Naive B cell (primary cell): Measurements from ENCODE around the gene AR. TPM values are rescaled to one million over a fixed set of nuclear protein-coding genes. Genes with fewer than 3 reads are reported as not detected.

Experiments
- ATAC-seq, 2 donors: fragments of 150-1000 bp; cut with Tn5 transposase; 2 replicates each; pipeline ENCODE4 v1.10.0; 2021; ENCODE audit warnings: low read depth in 2 of 2, mild to moderate bottlenecking in 2 of 2, moderate library complexity in 2 of 2
- DNase-seq: peaks from one replicate; pipeline ENCODE4 v3.0.0; 2022
- H3K27ac Mint-ChIP-seq, 6 donors: one replicate each; pipeline ENCODE4 v1.8.0; 2020 to 2022; ENCODE audit warnings: mild to moderate bottlenecking in 6 of 6, mixed read lengths in 6 of 6, moderate library complexity in 5 of 6, inconsistent platforms in 2 of 6
- H3K27me3 Mint-ChIP-seq, 3 donors: one replicate each; pipeline ENCODE4 v1.8.0; 2021 to 2022; ENCODE audit warnings: mixed read lengths in 3 of 3, mild to moderate bottlenecking in 1 of 3
- H3K36me3 Mint-ChIP-seq, 2 donors: one replicate each; pipeline ENCODE4 v1.8.0; 2020 to 2022; ENCODE audit warnings: mixed read lengths in 2 of 2, inconsistent platforms in 1 of 2, mild to moderate bottlenecking in 1 of 2
- H3K4me1 Mint-ChIP-seq, 3 donors: one replicate each; pipeline ENCODE4 v1.8.0; 2020 to 2022; ENCODE audit warnings: mixed read lengths in 3 of 3, inconsistent platforms in 1 of 3, mild to moderate bottlenecking in 1 of 3, moderate library complexity in 1 of 3
- H3K4me3 Mint-ChIP-seq, 8 donors: one replicate each; pipeline ENCODE4 v1.8.0; 2020 to 2022; ENCODE audit warnings: mild to moderate bottlenecking in 8 of 8, mixed read lengths in 8 of 8, moderate library complexity in 8 of 8, inconsistent platforms in 2 of 8
- H3K9me3 Mint-ChIP-seq, 7 donors: one replicate each; pipeline ENCODE4 v1.8.0; 2020 to 2022; ENCODE audit warnings: mixed read lengths in 7 of 7, mild to moderate bottlenecking in 5 of 7, inconsistent platforms in 2 of 7, moderate library complexity in 1 of 7
- polyA plus RNA-seq, 6 donors: library from polyadenylated mRNA; unstranded; fragments of 300-500 nt; fragmentation: Illumina TruSeq; gene quantifications; one replicate each; pipeline ENCODE4 v1.2.3, GENCODE V29; 2021; ENCODE audit warnings: low read depth in 6 of 6

AR gene
- polyA plus RNA-seq, 6 donors from 2014 or later = not detected

DNA sequence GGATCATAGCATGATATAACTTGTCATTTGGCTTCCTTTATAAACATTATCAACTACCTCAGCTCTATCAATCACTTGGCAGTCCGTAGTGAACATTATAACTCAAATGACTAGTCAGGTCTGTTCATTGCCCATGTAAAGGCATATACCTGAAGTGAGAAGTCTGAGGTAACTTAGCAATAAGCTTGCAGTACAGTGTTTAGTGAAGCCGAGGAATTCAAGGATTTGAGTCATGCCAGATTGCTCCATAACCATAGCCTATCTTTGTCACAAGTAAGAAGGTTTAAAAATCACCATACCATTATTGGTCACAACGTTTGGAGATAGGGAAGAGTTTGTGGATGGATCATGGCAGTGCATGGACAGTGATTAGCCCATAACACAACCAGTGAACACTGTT lies 41.6 kb downstream of the AR start:
- no peaks in the 10 kb centered on the region for H3K36me3 Mint-ChIP-seq
- H3K27me3 Mint-ChIP-seq = no peaks in the 10 kb centered on the region
- no peak for ATAC-seq

DNA sequence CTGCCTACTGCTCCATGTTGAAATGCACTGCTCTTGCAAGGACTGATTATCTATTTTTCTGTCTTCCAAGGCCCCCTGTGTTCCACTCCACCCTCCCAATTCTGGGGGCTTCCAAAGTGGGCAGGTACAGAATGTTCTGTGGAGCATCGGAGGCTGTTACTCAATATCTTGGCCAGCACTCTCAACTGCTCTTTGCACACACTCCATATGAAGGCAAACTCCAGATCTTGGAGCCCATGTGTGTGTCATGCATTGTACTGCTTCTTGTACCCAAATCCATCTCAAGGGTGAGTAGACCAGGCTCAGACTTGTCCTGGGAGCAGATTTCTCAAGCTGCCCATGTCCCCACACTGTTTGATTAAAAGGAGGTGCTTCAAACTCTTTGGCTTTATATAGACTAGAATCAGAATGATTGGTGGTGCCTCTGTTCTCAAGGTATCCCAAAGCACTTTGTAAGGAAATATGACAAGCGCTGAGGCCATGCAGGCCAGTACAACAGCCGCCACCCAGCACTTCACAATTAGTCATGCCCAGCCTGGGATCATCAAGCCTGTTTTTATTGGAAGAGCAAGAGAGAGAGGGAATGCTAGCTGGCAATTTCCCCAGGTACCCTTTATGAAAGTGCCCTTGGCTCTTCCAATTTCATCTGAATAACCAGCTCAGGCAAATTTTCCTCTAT lies 44.3 kb downstream of the AR start:
- H3K36me3 Mint-ChIP-seq = no peaks in the 10 kb centered on the region
- no peak for DNase-seq
- no peak for ATAC-seq
- no peaks in the 10 kb centered on the region for H3K27me3 Mint-ChIP-seq
- no peaks in the 10 kb centered on the region for H3K4me1 Mint-ChIP-seq
- H3K4me3 Mint-ChIP-seq = no peak overlapping the region
- no peak overlapping the region for H3K27ac Mint-ChIP-seq
- H3K9me3 Mint-ChIP-seq = peaks cover 0 to 9% (median 2%) of the 10 kb centered on the region in 7 donors

More for the DNA sequence above, 41.6 kb downstream of the AR start:
- Mint-ChIP-seq H3K9me3 (peaks cover 0 to 13% (median 3%) of the 10 kb centered on the region in 7 donors), H3K27ac (no peak overlapping the region), H3K4me1 (no peaks in the 10 kb centered on the region), H3K4me3 (no peak overlapping the region)
- no peak for DNase-seq

DNA sequence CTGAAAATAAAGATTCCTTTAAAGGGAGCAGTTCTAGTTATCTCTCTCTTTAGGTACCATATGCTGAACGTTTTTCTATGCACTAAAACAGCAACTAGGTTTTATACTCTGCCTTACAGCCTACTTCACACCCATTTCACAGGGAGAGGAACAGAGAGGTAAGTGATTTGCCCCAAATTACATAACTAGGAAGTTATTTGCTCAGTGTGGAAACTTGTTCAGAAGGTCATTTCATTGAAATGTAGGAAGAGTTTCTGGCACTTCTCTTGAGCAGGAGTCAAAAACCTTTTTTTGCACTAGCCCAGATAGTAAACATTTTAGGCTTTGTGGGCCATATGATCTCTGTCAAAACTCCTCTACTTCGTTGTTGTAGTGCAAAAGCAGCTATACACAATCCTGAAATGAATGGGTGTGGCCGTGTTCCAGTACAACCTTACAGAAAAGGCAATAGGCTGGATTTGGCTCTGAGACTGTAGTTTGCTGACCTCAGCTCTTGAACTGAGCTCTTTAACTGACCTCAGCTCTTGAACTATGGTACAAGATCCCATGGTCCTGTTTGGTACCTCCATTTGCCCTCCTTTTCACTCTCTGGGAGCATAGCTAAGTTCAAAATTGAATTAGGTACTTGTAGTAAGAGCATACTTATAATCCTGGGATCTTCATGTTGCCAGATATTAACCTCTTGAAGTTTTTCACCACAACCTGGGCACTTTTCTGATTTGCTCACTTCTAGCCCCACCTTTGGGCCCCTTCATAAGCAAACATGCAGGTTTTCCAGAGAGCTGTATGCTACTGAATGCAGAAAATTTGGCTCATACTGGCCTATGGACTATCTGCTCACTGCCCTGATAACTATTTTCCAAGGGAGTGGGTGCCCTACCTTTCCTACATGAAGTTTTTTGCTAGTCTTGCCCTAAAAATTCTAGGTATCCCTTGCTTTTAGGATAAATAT lies 53.3 kb downstream of the AR start:
- Mint-ChIP-seq H3K4me1 (no peaks in the 10 kb centered on the region), H3K9me3 (no peaks in the 10 kb centered on the region), H3K4me3 (no peak overlapping the region), H3K27me3 (no peaks in the 10 kb centered on the region), H3K27ac (no peak overlapping the region), H3K36me3 (no peaks in the 10 kb centered on the region)
- no peak for ATAC-seq
- DNase-seq = no peak

DNA sequence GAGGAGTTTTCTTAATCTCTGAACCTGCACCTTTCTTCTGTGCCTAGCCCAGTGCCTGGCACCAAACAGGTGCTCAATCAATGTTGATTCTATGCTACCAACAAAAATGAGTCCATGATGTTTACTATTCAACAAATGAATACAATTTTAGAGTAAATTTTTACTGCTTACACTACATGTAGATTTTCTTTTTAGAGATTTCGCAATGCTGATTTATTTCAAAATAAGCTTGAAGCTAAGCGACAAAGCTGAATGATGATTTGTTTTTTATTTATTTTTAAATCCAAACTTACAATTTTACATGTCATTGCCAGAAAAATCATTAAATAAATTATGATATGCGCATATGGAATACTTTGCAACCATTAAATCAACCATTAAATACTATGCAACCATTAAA lies 55.7 kb downstream of the AR start:
- peaks cover 0 to 2% (median 0%) of the 10 kb centered on the region in 7 donors for H3K9me3 Mint-ChIP-seq
- no peaks in the 10 kb centered on the region for H3K4me1 Mint-ChIP-seq
- DNase-seq = no peak
- no peak overlapping the region for H3K4me3 Mint-ChIP-seq
- H3K36me3 Mint-ChIP-seq = no peaks in the 10 kb centered on the region
- no peak overlapping the region for H3K27ac Mint-ChIP-seq
- no peaks in the 10 kb centered on the region for H3K27me3 Mint-ChIP-seq
- no peak for ATAC-seq

DNA sequence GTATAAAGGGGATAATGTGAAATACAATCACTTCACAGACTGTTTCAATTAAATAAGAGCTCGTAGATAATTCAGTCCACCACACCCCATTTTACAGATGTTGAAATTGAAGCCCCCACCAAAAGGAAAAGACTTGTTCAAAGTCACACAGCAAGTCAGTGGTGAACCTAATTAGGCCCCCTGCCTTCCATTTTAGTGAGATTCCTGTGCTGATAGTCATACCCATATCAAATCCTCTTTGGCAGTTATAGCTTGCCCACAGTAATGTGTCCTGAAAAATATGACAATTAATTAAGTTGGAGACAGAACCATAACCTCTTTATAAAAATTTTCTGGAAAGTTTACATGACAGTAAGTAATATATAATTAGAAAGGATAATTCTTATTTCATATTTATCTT lies 58.0 kb downstream of the AR start:
- Mint-ChIP-seq H3K4me1 (no peaks in the 10 kb centered on the region), H3K9me3 (peaks cover 0 to 2% (median 0%) of the 10 kb centered on the region in 7 donors), H3K36me3 (no peaks in the 10 kb centered on the region), H3K27me3 (no peaks in the 10 kb centered on the region), H3K27ac (no peak overlapping the region), H3K4me3 (no peak overlapping the region)
- DNase-seq (no peak), ATAC-seq (no peak)

DNA sequence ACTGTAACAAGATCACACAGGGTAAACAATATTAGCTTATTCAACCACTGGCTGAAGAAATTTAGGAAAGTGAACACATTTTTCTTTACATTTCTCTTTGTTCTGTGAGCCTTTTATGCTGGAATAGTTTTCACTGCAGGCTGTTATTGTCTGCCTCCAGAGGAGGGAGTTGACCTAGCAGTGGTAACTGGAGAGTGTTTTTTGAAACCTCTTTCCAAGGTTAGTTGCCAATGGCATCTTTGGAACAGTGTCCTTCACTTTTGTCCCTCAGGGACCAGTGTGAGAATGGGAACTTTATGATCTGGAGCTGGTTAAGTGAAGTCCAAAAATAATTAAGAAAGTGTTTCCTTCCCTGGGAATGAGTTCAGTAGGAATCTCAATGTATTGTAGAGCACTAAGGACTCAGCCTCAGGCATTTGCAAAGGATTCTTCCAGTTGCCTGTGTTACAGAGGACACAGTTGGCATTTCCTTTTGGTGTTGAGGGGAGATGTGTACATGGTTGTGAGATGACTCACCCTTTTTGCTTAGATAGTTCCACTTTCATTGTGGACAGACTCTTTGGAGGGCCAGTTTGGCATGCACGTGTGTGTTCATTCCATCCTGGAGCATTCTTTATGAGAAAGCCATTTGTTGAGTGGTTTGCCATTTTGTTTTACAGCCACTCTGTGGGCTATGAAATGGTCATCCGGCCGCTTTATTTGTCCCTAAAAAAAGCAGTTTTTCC lies 61.3 kb downstream of the AR start:
- H3K27me3 Mint-ChIP-seq = no peaks in the 10 kb centered on the region

DNA sequence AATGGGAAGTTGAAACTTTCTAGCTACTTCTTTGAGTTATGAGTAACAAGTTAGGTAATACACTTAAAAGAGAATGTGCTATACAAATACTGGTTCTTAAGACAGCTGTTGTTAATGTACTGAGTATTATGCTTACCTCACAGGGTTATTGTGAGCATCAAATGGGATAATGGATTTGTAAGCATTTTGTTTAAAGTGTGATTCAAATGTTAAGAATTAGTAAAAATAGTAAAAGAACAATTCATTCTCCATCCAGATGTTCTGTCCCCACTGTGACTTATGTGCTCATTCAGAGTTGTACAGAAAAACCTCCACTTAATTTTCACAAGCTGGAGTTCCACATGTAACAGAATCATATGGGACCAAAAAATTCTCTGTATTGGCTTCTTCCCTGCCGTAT lies 63.6 kb downstream of the AR start:
- ATAC-seq (no peak), DNase-seq (no peak)
- Mint-ChIP-seq H3K27me3 (no peaks in the 10 kb centered on the region), H3K36me3 (no peaks in the 10 kb centered on the region), H3K9me3 (peaks cover 0 to 2% (median 0%) of the 10 kb centered on the region in 7 donors), H3K4me1 (no peaks in the 10 kb centered on the region), H3K4me3 (no peak overlapping the region), H3K27ac (no peak overlapping the region)

More for the DNA sequence above, 61.3 kb downstream of the AR start:
- no peak for DNase-seq
- Mint-ChIP-seq H3K36me3 (no peaks in the 10 kb centered on the region), H3K9me3 (peaks cover 0 to 2% (median 0%) of the 10 kb centered on the region in 7 donors), H3K4me3 (no peak overlapping the region), H3K4me1 (no peaks in the 10 kb centered on the region), H3K27ac (no peak overlapping the region)
- no peak for ATAC-seq

DNA sequence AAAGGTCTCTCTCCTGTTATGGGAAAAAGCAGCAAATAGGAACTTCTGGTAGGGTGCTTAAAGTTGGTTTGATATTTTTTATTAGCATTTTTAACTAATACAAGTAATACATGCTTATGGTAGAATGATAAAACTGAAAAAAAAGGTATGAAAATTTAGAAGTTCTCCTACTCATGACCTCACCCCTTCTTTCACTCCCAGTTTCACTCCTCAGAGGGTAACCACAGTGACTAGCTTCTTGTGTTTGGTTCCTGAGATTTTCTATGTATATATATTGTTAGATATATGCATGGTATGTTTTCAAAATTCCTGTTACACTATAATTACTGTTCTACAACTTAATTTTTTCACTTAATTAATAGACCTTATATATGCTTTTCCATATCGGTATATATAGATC lies 66.5 kb downstream of the AR start:
- Mint-ChIP-seq H3K36me3 (peaks cover 0 to 8% of the 10 kb centered on the region in 2 donors), H3K27me3 (no peaks in the 10 kb centered on the region), H3K4me3 (no peak overlapping the region), H3K27ac (no peak overlapping the region), H3K9me3 (peaks cover 0 to 23% (median 5%) of the 10 kb centered on the region in 7 donors), H3K4me1 (no peaks in the 10 kb centered on the region)
- no peak for DNase-seq
- no peak for ATAC-seq

DNA sequence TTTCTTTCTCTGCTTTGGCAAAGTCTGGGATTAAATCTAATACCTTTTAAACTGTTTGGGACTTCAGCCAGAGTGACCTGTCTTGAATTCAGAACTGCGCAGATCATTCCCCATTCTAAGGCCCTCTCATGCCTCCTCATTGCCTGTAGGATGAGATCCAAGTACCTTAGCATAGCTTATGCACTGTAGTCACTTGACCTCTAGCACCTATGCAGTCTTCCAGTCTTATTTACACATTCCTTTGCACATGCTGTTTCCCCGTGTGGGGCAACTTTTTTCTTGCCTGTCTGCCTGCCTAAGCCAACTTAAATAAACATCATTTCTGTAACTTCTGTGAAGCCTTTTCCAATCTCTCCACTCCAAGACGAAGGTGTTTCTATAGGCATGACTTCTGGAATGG lies 68.4 kb downstream of the AR start:
- no peak overlapping the region for H3K4me3 Mint-ChIP-seq
- ATAC-seq = no peak

DNA sequence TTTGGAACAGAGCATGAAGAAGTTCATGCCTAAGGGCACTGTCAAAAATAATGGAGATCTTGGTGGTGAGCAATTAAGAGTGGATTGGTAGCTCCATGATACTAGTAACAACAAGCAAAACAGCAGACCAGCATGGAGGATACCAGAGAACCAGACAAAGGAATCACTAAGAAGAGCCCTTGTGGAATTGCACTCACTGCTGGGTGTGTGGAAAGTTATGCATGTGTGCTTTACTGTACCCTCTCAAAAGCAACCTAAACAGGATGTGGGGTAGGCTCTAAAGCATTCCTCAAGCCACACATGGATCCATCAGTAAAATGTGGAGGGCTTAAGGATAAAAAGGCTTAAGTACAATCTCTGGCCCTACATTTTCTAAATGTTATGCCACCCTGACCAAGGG lies 69.5 kb downstream of the AR start:
- peaks cover 0 to 23% (median 12%) of the 10 kb centered on the region in 7 donors for H3K9me3 Mint-ChIP-seq
- DNase-seq = no peak
- no peaks in the 10 kb centered on the region for H3K27me3 Mint-ChIP-seq
- no peak overlapping the region for H3K4me3 Mint-ChIP-seq
- no peak for ATAC-seq
- no peaks in the 10 kb centered on the region for H3K4me1 Mint-ChIP-seq
- peaks cover 0 to 8% of the 10 kb centered on the region in 2 donors for H3K36me3 Mint-ChIP-seq
- H3K27ac Mint-ChIP-seq = no peak overlapping the region

More for the DNA sequence above, 68.4 kb downstream of the AR start:
- Mint-ChIP-seq H3K9me3 (peaks cover 0 to 23% (median 9%) of the 10 kb centered on the region in 7 donors), H3K4me1 (no peaks in the 10 kb centered on the region), H3K27me3 (no peaks in the 10 kb centered on the region), H3K27ac (no peak overlapping the region), H3K36me3 (peaks cover 0 to 8% of the 10 kb centered on the region in 2 donors)
- no peak for DNase-seq

DNA sequence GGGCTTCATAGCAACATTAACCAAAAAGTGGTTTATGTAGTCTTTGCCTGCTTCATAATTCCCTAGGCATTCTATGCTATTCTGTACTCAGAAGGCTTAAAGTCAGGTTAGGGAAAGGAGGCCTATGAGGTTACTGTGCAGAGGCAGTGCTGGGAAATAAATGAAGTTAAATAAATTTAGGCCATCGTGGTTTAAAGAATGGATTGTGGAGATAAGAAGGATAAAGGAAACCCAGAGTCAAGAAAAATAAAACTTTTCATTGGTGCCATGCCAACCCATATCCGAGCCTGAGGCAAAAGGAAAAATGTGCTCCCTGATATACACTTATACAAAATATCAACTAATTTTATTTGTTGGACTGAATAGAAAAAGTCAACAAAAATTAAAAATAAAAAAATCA lies 70.2 kb downstream of the AR start:
- H3K36me3 Mint-ChIP-seq = peaks cover 0 to 8% of the 10 kb centered on the region in 2 donors
- no peak overlapping the region for H3K4me3 Mint-ChIP-seq
- no peaks in the 10 kb centered on the region for H3K4me1 Mint-ChIP-seq
- peaks cover 0 to 23% (median 12%) of the 10 kb centered on the region in 7 donors for H3K9me3 Mint-ChIP-seq
- H3K27ac Mint-ChIP-seq = no peak overlapping the region
- no peak for DNase-seq
- H3K27me3 Mint-ChIP-seq = no peaks in the 10 kb centered on the region
- ATAC-seq = no peak

DNA sequence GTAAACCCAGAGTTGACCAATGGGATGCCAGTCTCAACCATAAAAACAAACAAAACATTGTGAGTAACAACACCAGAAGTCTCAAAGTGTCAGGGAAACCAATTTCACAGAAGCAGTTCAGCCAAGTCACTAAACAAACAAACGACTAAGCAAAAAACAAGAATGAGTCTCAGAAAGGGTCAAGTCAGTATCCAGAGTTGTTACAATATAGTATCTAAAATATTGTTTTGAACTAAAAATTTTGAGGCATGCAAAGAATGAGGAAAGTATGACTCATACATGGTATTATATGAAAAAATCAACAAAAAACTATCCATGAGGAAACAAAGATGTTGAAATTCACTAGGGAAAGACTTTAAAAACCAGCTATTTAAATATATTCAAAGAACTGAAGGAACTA lies 70.6 kb downstream of the AR start:
- H3K36me3 Mint-ChIP-seq = peaks cover 0 to 8% of the 10 kb centered on the region in 2 donors
- peaks cover 2 to 23% (median 12%) of the 10 kb centered on the region in 7 donors for H3K9me3 Mint-ChIP-seq
- DNase-seq = no peak
- ATAC-seq = no peak
- H3K27me3 Mint-ChIP-seq = no peaks in the 10 kb centered on the region
- H3K4me1 Mint-ChIP-seq = no peaks in the 10 kb centered on the region
- H3K4me3 Mint-ChIP-seq = no peak overlapping the region
- no peak overlapping the region for H3K27ac Mint-ChIP-seq

DNA sequence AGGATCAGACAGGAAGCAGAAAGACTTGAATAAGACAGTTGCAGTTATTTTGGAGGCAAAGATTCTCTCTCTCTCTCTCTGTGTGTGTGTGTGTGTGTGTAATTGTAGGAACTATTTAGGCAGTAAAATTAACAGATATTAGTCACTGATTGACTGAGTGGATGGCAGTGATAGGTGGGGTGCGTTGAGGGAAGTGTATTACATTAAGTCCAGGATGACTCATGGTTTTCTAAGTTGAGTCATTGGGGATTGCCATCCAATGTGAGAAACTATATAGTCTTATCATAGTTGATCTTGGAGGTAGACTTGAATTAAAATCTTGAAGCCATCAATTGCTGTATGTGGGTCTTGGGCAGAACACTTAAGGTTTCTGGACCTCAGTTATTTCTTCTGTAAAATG lies 75.4 kb downstream of the AR start:
- DNase-seq = no peak
- Mint-ChIP-seq H3K27me3 (no peaks in the 10 kb centered on the region), H3K27ac (no peak overlapping the region), H3K4me1 (no peaks in the 10 kb centered on the region), H3K4me3 (no peak overlapping the region), H3K36me3 (peaks cover 0 to 8% of the 10 kb centered on the region in 2 donors), H3K9me3 (peaks cover 2 to 21% (median 12%) of the 10 kb centered on the region in 7 donors)
- ATAC-seq = no peak
